ENCODE results near the gene SMNDC1.

The SMNDC1 gene

DNA sequence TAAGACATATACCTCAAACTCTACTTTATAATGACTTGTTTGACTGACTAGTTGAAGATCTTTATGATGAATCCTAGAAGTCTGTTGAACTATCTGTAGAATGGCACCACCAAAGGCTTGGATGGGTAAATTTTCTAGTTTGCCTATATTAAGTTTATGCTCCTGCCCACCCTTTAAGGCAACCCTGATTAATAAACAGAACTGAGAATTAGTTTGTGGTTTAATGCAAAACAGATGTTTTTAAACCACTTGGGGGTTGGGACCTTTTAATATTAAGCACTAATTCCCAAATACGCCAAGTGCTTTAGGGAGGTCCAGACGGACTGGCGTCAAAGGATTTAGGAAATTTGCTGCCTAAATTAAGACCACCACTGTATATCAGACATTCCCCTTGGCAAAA lies 20.5 kb downstream of the SMNDC1 start:
- peaks cover 11% of the 10 kb centered on the region; the same call in 1 of the 2 replicates for H3K36me3 ChIP-seq (ENCODE audit: low read length)
- H3K27me3 ChIP-seq (ENCODE audit: low read length) = no peaks in the 10 kb centered on the region
- H3K27ac ChIP-seq (ENCODE audit: low read depth, low read length) = no peak overlapping the region
- H3K4me3 ChIP-seq (ENCODE audit: insufficient read depth, low read length, poor library complexity, severe bottlenecking) = no peak overlapping the region
- no peaks in the 10 kb centered on the region for H4K20me1 ChIP-seq (ENCODE audit: low read depth, low read length)
- TF ChIP-seq, protein P1, sequence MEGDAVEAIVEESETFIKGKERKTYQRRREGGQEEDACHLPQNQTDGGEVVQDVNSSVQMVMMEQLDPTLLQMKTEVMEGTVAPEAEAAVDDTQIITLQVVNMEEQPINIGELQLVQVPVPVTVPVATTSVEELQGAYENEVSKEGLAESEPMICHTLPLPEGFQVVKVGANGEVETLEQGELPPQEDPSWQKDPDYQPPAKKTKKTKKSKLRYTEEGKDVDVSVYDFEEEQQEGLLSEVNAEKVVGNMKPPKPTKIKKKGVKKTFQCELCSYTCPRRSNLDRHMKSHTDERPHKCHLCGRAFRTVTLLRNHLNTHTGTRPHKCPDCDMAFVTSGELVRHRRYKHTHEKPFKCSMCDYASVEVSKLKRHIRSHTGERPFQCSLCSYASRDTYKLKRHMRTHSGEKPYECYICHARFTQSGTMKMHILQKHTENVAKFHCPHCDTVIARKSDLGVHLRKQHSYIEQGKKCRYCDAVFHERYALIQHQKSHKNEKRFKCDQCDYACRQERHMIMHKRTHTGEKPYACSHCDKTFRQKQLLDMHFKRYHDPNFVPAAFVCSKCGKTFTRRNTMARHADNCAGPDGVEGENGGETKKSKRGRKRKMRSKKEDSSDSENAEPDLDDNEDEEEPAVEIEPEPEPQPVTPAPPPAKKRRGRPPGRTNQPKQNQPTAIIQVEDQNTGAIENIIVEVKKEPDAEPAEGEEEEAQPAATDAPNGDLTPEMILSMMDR (IDR thresholded peaks at IDR 0.05; ENCODE audit: insufficient read depth, low read length, poor library complexity, severe bottlenecking) = no peak
- no peak for TF ChIP-seq EZH2phosphoT487 (conservative IDR thresholded peaks at IDR 0.05; ENCODE audit: low read length)
- no peak overlapping the region for H3K4me2 ChIP-seq (ENCODE audit: low read depth, low read length, poor library complexity, severe bottlenecking)
- no peaks in the 10 kb centered on the region for H3K79me2 ChIP-seq (ENCODE audit: insufficient read depth, low read length)
- no peak overlapping the region for H2AFZ ChIP-seq (ENCODE audit: low read depth, low read length, severe bottlenecking)
- H3F3A ChIP-seq (ENCODE audit: insufficient read depth) = peaks cover 20% of the 10 kb centered on the region; the same call in 1 of the 2 replicates
- H3K9me2 ChIP-seq (replicated peaks; ENCODE audit: insufficient read depth, low read length) = no peaks in the 10 kb centered on the region
- H3K9ac ChIP-seq (ENCODE audit: low read length) = no peak overlapping the region
- no peaks in the 10 kb centered on the region for H3K9me3 ChIP-seq (ENCODE audit: insufficient read depth, low read length)

DNA sequence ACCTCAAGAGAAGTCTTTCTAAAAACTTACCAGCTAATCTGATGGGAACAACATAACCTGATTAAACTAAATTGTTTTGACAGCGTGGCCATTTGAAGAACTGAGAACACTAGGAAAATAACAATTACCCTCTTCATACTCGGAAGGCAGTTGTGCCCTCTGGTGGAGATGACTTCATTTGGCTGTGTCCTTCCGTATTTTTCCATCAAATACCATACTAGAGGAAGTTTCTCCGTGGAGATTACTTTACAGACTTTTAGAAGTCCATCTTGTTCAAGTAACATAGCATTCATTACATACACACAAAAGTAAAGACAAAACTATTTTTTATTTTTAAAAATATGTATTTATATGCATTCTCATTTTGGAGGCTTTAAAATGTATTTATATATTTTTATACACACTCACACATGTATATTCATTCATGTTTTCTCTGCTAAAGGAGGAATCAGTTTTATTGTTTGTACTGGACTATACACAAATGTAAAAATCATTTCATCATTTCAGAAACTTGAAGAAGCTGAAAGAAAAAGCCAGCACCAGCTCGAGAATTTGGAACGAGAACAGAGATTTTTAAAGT lies 25.2 kb downstream of the SMNDC1 start:
- H3K4me2 ChIP-seq (ENCODE audit: low read depth, low read length, poor library complexity, severe bottlenecking) = no peak overlapping the region
- H3K79me2 ChIP-seq (ENCODE audit: insufficient read depth, low read length) = no peaks in the 10 kb centered on the region
- no peaks in the 10 kb centered on the region for H4K20me1 ChIP-seq (ENCODE audit: low read depth, low read length)
- peaks cover 15% of the 10 kb centered on the region; the same call in 1 of the 2 replicates for H3F3A ChIP-seq (ENCODE audit: insufficient read depth)
- TF ChIP-seq, protein P1 (IDR thresholded peaks at IDR 0.05; ENCODE audit: insufficient read depth, low read length, poor library complexity, severe bottlenecking) = peak; percentile 56
- no peak for TF ChIP-seq EZH2phosphoT487 (conservative IDR thresholded peaks at IDR 0.05; ENCODE audit: low read length)
- no peaks in the 10 kb centered on the region for H3K9me2 ChIP-seq (replicated peaks; ENCODE audit: insufficient read depth, low read length)
- H3K27me3 ChIP-seq (ENCODE audit: low read length) = no peaks in the 10 kb centered on the region
- H3K9ac ChIP-seq (ENCODE audit: low read length) = no peak overlapping the region
- H2AFZ ChIP-seq (ENCODE audit: low read depth, low read length, severe bottlenecking) = no peak overlapping the region
- no peak overlapping the region for H3K4me3 ChIP-seq (ENCODE audit: insufficient read depth, low read length, poor library complexity, severe bottlenecking)
- H3K36me3 ChIP-seq (ENCODE audit: low read length) = no peaks in the 10 kb centered on the region
- H3K9me3 ChIP-seq (ENCODE audit: insufficient read depth, low read length) = no peaks in the 10 kb centered on the region
- no peak overlapping the region for H3K27ac ChIP-seq (ENCODE audit: low read depth, low read length)

DNA sequence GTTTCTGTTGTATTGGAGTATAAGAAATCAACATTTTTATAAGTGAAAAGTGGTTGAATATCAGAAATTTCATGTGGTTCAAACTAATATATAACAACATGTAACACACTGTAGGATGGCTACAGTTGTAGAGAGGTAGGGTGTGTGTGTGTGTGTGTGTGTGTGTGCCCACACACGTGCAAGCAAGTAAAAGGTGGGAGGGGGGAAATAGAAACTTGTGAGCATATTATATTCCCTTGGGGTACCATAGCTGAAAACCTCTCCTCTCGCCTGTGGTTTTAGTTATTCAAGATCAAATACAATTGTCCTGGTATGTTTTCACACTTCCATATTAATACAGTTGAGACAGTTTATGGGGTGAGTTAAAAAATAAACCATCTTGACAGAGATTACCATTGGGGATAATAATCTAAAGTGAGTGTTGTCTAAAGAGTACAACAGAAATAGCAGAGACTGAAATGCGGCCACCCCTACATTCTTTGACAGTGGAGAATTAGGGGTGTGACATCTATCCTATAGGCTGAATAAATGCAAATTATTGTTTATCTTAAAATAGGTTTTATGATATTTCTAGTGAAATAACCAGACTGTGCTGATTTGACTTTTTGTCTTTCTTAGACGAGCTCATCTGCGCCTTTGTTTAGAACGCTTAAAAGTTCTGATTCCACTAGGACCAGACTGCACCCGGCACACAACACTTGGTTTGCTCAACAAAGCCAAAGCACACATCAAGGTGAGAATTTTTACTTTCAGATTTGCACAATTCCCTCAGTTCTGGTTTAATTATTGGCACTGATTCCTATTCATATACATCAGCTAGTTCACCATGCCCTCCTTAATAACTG lies 25.9 kb downstream of the SMNDC1 start:
- TF ChIP-seq, protein P1 (IDR thresholded peaks at IDR 0.05; ENCODE audit: insufficient read depth, low read length, poor library complexity, severe bottlenecking) = no peak
- TF ChIP-seq EZH2phosphoT487 (conservative IDR thresholded peaks at IDR 0.05; ENCODE audit: low read length) = no peak
- no peaks in the 10 kb centered on the region for H4K20me1 ChIP-seq (ENCODE audit: low read depth, low read length)
- no peaks in the 10 kb centered on the region for H3K36me3 ChIP-seq (ENCODE audit: low read length)
- H3K9me2 ChIP-seq (replicated peaks; ENCODE audit: insufficient read depth, low read length) = no peaks in the 10 kb centered on the region
- H3K27me3 ChIP-seq (ENCODE audit: low read length) = no peaks in the 10 kb centered on the region
- no peak overlapping the region for H3K4me3 ChIP-seq (ENCODE audit: insufficient read depth, low read length, poor library complexity, severe bottlenecking)
- H3K27ac ChIP-seq (ENCODE audit: low read depth, low read length) = no peak overlapping the region
- no peak overlapping the region for H2AFZ ChIP-seq (ENCODE audit: low read depth, low read length, severe bottlenecking)
- no peaks in the 10 kb centered on the region for H3K9me3 ChIP-seq (ENCODE audit: insufficient read depth, low read length)
- no peak overlapping the region for H3K4me2 ChIP-seq (ENCODE audit: low read depth, low read length, poor library complexity, severe bottlenecking)
- no peaks in the 10 kb centered on the region for H3K79me2 ChIP-seq (ENCODE audit: insufficient read depth, low read length)
- H3F3A ChIP-seq (ENCODE audit: insufficient read depth) = peaks cover 15% of the 10 kb centered on the region; the same call in 1 of the 2 replicates
- H3K9ac ChIP-seq (ENCODE audit: low read length) = no peak overlapping the region
